OCI-LY3 (cell line): ENCODE measurements around the gene SCN2B.

Experiments
- CTCF ChIP-seq: fragments of 200-600, 300-600 bp; sonication (generic); IDR thresholded peaks from 2 replicates; pipeline ENCODE4 v1.5.1; 2014; ENCODE audit warnings: antibody characterized with exemption, low read length, low read depth
- EZH2phosphoT487 ChIP-seq: fragments of 200-600 bp; shearing (Covaris generic); IDR thresholded peaks from 2 replicates; pipeline ENCODE4 v1.6.1; 2018; ENCODE audit warnings: antibody characterized with exemption, mixed run types, low read depth

GRCh38 chr11:118152020-118152551 is 24.4 kb downstream of the SCN2B start:
- TF ChIP-seq CTCF: no peak
- no peak for TF ChIP-seq EZH2phosphoT487
